NCI-H82 treated with DMSO at 0.1 percent for 48 hours (cell line): ENCODE measurements around the gene NRG2.

Experiments used
- DNase-seq: peaks from one replicate; lab custom pipeline; 2025; ENCODE audit not compliant: unreplicated experiment; lab: John Stamatoyannopoulos, UW

The NRG2 gene

DNA sequence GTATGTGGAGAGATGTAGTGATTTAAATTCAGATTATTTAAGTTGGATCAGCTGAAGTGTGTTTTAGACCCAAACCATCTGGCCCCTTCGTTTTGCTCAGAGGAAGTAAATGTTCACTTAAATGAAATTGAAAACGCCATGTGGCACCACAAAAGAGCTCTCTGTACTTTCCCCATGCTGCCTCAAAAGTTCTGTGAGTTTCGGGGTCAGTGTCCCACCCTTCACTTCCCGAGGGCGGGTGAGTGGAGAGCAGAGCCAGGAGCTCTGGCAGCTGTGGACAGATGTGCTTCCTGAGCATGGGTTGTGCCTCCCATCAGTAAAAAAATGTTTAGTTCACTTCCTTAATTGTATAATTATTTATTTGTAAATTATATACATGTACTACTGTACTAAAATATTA, 199.1 kb downstream of the NRG2 start:
- no peak for DNase-seq

DNA sequence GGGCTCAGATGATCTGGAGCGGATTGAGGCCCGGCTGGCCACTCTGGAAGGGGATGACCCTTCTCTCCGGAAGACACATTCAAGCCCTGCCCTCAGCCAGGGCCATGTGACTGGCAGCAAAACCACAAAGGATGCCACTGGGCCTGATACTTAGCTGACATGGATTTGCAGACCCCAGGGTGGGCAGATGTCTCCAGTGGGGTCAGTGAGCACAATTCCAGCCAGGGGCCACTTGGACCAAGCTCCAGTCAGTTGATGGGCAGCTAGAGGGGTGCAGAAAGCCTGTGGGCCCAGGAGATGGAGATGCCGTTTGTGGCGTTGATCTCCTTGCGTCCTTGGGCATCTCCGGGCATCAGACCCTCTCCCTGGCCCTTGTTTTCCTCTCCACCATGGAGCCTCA, 200.8 kb downstream of the NRG2 start:
- no peak for DNase-seq

DNA sequence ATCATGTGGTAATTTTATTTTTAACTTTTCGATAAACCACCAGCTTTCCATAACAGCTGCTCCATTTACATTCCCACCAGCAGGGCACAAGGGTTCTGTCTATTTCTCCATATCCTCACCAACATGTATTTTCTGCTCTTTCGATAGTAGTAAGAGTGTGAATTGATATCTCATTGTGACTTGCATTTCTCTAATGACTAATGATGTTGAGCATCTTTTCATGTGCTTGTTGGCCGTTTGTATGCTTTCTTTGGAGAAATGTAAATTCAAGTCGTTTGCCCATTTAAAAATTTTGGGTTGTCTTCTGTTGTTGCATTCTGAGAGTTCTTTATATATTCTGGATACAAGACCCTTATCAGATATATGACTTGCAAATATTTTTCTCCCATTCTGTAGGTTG, 201.6 kb downstream of the NRG2 start:
- no peak for DNase-seq

DNA sequence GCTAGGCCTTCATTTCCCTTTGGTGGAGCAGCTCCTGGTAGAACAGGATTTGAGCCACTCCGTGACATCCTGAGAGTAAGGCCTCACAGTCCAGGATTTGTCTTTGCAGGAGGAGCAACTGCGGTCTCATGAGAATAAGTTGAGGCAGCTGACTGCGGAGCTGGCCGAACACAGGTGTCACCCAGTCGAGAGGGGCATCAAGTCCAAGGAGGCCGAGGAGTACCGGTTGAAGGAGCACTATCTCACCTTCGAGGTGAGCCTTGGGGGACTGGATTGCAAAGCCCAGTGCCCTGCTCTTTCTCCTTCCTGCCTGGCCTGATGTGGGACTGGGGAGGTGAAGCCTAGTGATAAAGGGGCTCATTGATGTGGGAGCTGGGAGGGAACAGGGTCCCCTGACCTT, 203.2 kb downstream of the NRG2 start:
- DNase-seq, result no peak

DNA sequence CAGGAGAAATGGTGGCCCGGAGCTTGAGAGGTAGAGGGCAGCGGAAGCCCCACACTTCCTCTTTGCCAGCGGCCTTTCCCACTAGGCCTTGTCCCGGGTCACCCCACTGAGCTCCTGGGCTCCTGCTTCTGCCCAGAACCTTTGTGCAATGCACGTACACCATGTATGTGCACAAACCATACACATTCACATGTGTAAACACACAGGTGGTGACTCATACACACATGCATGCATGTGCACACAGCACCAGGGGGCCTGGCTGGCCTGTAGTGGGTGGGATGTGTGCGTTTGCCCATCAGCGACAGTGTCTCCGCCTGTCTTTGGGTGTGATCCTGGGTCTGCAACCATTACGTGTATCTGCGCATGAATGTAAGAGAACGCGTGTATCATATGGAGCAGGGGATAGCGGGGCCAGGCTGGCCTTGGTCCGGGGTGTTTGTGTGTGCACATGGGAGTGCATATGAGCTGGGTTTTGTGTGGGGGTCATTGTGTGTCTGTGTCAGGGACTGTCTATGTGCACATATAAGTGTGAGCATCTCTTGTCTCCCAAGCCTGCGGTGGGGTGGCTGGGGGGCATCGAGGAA, 203.8 kb downstream of the NRG2 start:
- no peak for DNase-seq

DNA sequence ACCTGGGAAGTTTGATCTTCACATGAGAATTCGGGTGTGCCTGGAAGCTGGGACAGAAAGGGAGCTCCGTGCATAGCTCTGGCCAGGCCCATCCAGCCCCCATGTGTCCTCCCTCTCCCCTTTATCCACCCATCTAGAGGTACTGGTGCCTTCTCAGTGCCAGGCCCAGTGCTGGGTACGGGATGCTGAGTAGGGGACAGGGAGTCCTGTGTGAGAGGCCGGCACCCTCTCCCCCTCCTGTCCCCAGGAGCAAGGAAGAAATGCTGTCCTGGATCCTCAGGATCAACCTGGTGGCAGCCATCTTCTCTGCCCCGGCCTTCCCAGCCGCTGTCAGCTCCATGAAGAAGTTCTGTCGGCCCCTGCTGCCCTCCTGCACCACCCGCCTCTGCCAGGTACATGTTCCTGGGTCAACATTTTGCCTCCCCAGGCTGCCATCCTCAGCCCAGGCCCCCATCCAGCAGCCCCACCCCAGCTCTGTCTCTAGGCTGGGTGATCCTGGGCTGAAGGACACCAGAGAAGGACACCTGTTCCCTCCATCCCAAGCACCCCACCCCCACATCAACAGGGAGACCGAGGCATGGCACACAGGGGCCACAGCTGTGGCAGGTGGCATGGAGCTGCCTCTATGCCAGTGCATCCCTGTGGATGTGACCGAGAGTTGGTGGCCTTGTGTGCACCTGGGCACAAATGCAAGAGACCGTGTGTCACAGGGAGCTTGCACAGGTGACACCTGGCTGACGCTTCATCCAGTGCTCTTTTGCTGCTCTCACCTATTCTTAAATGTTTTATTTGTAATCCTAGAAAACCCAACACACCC, 204.5 kb downstream of the NRG2 start:
- DNase-seq, result no peak

DNA sequence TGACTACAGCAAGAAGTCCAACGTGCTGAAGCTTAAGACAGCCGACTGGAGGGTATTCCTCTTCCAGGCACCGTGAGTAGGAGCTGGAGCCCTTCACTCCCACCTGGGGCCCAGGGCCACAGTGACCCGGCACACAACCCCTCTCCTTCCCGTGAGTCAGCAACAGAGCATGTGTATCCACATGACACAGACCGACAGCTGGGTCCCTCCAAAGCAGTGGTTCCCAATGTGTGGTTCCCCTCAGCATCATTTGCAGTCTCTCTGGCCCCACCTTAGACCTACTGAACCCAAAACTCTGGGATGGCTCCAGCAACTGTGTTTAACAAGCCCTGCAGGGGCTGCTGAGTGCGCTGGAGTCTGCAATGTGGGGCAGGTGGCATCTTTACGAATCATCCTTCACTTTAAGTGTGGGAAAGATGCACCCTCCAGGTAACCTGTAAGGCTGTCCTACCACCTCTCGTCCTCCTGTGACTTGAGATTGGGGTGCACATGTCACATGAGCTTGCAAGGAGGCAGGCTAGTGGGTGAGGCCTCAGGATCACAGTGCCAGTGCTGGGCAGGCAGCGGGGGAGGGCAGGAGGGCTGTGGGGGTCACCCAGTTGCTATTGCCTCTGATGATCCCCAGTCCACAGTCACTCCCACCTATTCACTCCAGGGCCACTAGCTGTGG, 205.3 kb downstream of the NRG2 start:
- DNase-seq, result no peak

DNA sequence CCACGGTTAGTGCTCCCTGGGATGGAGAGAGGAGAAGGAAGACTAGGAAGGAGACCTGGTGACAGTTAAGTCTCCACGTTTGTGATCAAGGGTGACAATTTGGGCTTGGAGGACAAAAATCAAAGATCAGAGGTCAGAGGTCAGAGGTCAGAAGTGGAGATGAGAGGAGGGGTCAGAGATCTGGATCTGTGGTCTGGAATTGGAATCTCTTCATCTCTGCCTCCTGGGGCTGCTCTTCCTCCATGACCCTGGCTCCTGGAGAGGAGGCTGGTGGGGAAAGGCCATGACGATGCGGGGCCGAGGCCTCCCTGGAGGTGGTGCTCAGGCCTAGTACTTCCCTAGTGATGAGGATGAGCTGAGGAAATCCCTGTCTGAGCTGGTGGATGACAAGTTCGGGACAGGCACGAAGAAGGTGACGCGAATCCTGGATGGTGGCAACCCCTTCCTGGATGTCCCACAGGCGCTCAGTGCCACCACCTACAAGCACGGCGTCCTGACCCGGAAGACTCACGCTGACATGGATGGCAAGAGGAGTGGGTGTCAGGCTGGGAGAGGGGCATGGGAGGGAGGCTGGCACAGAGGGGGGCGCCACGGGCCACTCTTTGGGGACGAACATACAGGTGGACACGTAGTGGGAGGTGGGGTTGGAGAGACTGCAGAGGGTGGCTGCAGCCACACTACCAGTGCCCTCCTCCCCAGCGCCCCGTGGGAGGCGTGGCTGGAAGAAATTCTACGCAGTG, 206.5 kb downstream of the NRG2 start:
- DNase-seq, result no peak

DNA sequence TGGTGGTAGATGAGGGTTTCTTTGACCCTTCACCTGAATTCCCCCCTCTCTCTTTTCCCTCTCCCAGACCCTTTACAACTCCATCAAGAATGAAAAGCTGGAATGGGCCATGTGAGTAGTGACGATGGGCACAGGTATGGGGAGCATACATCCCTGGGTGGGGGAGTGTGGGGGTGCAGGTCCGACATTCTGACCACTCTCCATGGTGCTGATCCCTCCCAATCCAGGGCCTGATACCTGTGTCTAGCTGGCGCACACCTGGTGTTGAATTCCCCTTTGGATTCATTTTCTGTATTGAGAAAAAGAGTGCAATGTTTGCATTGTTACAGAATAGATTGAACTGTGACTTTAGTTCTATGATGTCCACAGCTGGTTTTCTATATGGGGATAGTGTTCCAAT, 207.4 kb downstream of the NRG2 start:
- no peak for DNase-seq

DNA sequence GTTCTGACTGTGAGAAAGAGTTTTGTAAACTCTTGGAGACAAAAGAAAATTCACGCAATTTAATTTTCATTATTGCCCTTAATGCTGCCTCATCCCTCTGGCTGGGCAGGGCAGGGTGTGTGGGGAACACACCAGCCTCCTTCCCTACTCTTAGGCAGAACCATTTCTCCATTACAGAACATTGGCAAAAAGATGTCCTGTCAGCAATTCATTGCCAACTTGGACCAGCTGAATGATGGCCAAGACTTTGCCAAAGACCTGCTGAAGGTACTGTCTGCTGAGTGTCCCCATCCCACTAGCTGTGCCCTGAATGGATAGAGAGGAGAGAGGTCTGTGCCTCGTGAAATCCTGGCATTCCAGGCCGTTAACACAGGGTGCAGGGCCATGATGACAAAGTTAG, 209.6 kb downstream of the NRG2 start:
- no peak for DNase-seq

DNA sequence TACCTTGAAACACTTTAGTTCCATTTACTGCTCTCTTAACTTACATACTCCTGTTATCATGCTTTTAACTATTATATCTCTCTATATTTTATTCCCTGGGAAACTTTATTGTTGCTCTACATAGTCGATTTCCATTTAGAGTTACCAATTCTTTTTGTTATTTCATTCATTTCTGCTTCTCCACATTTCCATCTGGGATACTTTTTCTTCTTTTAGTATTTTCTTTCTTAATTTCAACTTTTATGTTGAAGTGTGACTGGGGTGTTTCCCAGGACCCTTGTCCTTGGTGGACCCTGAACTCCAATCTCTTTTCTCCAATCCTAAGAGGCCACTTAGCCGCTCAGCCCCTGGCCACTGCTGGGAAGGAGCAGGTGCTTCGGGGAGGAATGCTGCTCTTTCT, 211.5 kb downstream of the NRG2 start:
- no peak for DNase-seq

DNA sequence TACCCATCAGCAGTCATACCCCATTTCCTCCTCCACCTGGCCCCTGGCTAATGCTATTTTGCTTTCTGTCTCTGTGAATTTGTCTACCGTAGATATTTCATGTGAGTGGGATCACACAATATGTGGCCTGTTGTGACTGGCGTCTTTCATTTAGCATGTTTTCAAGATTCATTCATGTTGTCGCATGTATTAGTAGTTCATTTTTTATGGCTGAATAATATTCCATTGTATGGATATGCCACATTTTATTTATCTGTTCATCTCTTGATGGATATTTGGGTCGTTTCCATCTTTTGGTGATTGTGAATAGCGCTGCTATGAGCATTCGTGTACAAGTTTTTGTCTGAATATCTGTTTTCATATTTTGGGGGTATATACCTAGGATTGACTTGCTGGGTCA, 213.6 kb downstream of the NRG2 start:
- DNase-seq, result no peak

DNA sequence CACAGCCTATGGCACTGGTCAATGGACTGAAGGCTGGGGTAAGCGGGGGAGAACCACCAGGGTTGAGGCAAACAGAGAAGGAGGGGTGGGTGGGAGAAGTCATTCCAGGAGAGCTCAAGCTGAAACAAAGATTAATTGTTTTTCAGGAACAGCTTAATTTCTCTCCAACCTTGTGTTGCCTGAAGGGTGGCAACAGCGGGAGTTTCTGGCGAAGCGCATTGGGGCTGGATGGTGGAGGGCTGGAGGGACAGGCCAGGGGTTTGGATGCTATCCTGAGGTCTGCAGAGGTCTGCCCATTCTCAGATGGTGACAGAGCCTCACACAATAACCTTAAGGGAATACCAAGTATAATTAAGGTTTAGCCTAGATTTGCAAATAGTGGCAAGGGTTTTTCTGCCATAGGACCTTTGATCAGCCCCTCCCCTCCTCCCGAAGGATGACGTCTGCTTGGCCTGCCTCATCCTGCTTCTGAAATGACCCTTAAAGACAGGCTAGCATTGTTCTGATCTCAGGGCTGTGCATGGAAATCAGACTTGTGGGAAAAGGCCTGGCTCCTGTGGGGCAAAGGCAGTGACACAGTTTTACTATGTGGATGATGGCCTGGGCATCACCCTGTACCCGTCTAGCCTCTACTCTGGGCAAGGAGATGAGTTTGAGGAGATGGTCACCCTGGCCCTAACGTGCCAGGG, 214.7 kb downstream of the NRG2 start:
- DNase-seq, result no peak

DNA sequence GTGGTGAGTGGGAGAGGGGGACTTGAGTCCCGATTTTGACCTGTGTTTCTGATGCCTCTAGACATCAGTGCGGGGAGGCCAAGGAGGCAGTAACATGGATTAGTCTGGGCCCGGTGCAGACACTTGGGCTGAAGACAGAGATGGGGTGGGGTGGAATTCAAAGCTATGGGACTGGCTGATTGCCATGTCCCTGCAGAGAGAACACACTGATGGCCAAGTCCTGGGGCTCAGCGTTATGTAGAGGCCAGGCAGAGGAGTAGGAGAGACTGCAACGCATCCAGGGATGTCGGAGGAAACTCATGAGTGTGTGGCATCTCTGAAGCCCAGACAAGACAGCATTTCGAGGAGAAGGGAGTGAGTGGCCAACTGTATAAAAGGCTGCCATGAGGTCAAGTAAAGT, 217.4 kb downstream of the NRG2 start:
- DNase-seq, result no peak

DNA sequence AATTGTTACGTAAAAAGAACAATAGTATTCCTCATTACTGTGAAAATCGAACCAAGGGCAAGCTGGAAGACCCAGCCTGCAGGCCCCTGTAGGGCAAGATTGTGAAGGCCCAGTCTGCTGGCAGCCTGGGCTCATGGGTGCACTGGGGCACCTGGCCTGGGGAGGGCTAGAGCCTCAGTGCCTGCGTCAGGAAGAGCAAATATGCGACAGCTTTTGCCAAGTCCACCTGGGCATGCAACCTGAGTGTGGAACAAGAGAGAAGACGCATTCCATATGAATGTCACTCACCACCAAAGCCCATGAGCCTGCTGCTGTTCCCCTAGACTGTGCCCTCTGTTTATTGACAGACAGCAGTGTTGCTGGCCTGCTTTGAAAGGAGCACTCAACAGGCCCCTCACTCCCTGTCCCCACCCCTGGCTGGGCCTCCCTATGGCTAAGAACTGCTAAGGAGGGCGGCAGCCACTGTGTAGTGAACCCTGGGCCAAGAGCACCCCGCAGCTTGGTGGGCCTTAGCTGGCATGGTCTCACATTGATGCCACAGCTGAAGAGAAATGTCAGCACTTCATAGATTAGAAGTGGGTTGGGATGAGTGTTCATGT, 219.2 kb downstream of the NRG2 start:
- no peak for DNase-seq

DNA sequence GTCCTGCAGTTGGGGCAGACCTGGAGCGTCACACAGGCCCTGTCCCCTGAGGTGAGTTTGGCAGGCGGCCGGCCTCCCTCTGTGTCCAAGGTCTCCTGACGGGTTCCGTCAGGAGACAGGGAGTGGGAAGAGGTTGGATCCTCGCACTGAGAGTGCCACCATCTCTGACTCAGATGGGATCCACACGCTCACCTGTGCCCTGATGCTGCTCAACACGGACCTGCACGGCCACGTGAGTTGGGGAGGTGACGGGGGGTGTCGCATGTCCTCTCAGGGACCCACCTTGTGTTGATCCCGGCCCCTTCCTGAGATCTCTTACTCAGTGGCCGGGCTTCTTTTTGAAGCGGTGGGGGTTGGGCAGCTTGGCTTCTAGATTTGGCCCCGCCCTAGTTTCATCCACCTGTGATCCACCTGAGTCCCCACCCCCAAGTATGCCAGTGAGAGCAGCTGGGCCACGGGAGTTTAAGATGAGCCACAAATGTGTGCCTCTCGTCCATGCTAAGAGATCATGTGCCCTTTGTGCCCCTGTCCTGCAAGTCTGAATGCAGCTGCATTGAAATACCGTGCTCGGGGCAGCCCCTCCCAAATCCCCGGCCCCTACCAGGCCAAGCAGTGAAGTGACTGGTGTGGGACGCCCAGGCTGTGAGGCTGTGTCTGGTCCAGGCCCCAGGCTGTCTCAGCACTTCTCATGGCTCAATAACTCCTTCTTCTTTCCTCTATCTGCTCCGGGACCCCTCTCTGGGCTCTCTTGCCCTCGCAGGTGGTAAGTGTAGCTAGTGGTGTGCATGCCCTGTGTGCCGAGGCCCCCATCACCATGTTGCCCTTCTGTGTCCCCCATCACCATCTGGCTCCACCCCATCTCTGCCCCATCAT, 220.3 kb downstream of the NRG2 start:
- DNase-seq, result no peak

DNA sequence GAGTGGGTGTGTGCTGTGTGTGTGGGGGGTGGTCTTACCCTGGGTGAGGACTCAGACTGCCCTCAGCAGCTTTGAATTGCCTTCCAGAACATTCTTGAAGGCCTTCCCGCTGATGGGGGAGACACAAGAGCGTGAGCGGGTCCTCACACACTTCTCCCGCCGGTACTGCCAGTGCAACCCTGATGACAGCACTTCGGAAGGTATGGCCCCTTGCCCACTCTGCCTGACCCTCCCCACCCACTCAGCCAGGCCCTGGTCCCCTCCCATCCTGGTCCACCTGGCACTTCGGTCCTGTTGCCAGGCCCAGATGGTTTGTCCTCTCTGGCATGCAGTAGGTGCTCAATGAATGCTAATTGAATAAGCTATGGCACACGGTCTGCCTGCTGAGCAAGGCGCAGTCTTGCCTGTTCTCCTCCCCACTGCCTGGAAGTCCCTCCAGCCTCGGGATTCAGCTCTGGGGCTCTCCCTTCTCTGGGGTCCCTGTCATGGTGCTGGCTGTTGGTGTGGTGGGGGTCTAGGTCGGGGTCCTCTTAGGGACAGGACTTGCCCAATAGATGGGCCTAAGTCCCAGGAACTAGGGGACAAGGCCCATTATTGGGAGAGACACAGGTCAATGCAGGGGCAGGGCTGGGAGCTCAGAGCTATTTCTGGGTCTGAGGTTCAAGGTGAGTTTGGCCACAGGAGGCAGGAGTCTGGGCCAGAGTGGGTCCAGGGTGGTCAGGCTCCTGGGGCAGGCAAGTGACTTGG, 221.1 kb downstream of the NRG2 start:
- no peak for DNase-seq

DNA sequence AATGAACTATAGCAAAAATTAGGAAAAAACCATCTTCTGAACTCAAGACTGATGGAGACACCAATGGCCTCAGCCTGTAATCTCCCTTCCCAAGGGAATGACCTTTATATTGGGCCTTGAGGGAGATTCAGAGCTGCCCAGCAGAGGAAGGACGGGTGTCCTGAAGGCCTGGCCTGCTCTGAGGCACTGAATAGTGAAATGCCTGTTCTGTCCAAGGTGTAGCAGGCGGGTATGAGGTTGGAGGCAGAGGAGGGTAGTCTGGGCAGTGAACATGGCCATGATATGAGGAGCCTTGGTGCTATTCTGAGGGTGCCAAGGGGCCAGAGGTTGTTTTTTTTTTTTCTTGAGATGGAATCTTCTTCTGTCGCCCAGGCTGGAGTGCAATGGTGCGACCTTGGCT, 222.5 kb downstream of the NRG2 start:
- no peak for DNase-seq

DNA sequence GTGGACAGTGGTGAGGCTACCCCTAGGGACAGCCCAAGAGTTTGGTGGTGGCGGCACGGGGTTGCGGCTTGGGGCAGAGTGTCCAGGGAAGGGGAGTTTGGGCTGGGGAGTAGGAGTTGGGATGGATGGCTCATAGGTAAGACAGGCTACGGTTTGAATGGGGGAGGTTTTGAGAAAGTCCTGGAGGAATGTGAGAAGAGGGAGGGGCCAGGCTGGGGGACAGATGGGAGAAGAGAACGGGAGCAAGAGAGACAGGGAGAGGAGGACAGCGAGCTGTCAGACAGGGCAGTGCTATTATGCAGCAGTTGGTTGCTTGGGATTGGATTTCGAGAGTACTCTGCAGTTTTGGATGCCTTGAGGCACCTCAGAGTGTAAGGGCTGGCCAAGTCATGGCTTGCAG, 223.0 kb downstream of the NRG2 start:
- DNase-seq, result no peak
